CD4-positive, alpha-beta memory T cell (primary cell): ENCODE measurements around the gene CCDC68. TPM values are rescaled to one million over a fixed set of nuclear protein-coding genes. Genes with fewer than 3 reads are reported as not detected.

Source experiments
- CTCF ChIA-PET: fragments of 350-600 bp; sonication (Branson Sonifier 250); formaldehyde crosslinking; loops from one replicate; lab custom pipeline; 2021; ENCODE audit warnings: inconsistent platforms; ENCODE audit not compliant: partially characterized antibody; lab: Charles Lee
- POLR2A ChIA-PET: fragments of 350-600 bp; sonication (Branson Sonifier 250); formaldehyde crosslinking; loops from one replicate; lab custom pipeline; 2021; ENCODE audit not compliant: partially characterized antibody; lab: Charles Lee
- DNase-seq, 5 donors: peaks; one replicate each; pipeline versions ENCODE4 v3.0.0 to v3.0.0-alpha.2; 2020 to 2022; ENCODE audit warnings: mixed read lengths in 1 of 5
- H3K27ac ChIP-seq: one replicate; pipeline ENCODE4 v1.7.0; 2013; ENCODE audit warnings: low read depth, low read length
- H3K27me3 ChIP-seq: 2 replicates; pipeline ENCODE4 v1.7.0; 2013; ENCODE audit warnings: mild to moderate bottlenecking, low read length, moderate library complexity; ENCODE audit not compliant: insufficient read depth
- H3K36me3 ChIP-seq: 2 replicates; pipeline ENCODE4 v1.7.0; 2013; ENCODE audit warnings: mild to moderate bottlenecking, low read length, moderate library complexity; ENCODE audit not compliant: insufficient read depth
- H3K4me1 ChIP-seq: 2 replicates; pipeline ENCODE4 v1.7.0; 2013; ENCODE audit warnings: mild to moderate bottlenecking, low read length, moderate library complexity; ENCODE audit not compliant: insufficient read depth
- H3K4me3 ChIP-seq, 2 donors: one replicate each; pipeline ENCODE4 v1.7.0; 2013; ENCODE audit warnings: low read length in 2 of 2, mild to moderate bottlenecking in 1 of 2
- H3K9me3 ChIP-seq, 2 donors: one replicate each; pipeline ENCODE4 v1.7.0; 2013; ENCODE audit warnings: low read length in 2 of 2, control low read depth in 1 of 2; ENCODE audit not compliant: control insufficient read depth in 1 of 2
- H3K27ac Mint-ChIP-seq, 7 donors: one replicate each; pipeline ENCODE4 v1.8.0; 2020 to 2021; ENCODE audit warnings: mixed read lengths in 7 of 7, mild to moderate bottlenecking in 6 of 7, inconsistent platforms in 3 of 7, moderate library complexity in 3 of 7
- H3K27me3 Mint-ChIP-seq, 2 donors: one replicate each; pipeline ENCODE4 v1.8.0; 2020 to 2021; ENCODE audit warnings: mixed read lengths in 2 of 2
- H3K36me3 Mint-ChIP-seq, 2 donors: one replicate each; pipeline ENCODE4 v1.8.0; 2020 to 2021; ENCODE audit warnings: mixed read lengths in 2 of 2, inconsistent platforms in 1 of 2, mild to moderate bottlenecking in 1 of 2
- H3K4me1 Mint-ChIP-seq, 4 donors: one replicate each; pipeline ENCODE4 v1.8.0; 2020 to 2021; ENCODE audit warnings: mixed read lengths in 4 of 4, mild to moderate bottlenecking in 1 of 4
- H3K4me3 Mint-ChIP-seq, 8 donors: one replicate each; pipeline ENCODE4 v1.8.0; 2020 to 2021; ENCODE audit warnings: mixed read lengths in 8 of 8, mild to moderate bottlenecking in 7 of 8, moderate library complexity in 6 of 8, inconsistent platforms in 3 of 8
- H3K9me3 Mint-ChIP-seq, 8 donors: one replicate each; pipeline ENCODE4 v1.8.0; 2020 to 2021; ENCODE audit warnings: mixed read lengths in 8 of 8, mild to moderate bottlenecking in 5 of 8, inconsistent platforms in 3 of 8, moderate library complexity in 1 of 8
- intact Hi-C: fragments of 100-400 bp; cut with micrococcal nuclease; formaldehyde crosslinking; loops from one replicate; pipeline ENCODE4 v1.15.1; 2023
- polyA plus RNA-seq, 2 donors: library from polyadenylated mRNA; unstranded; fragments of 300-500 nt; fragmentation: Illumina TruSeq; gene quantifications; one replicate each; pipeline ENCODE4 v1.2.3, GENCODE V29; 2021
- total RNA-seq, 2 experiments: library from RNA; stranded (reverse); gene quantifications; one replicate each; pipeline ENCODE4 v1.2.3, GENCODE V29; 2021

CCDC68 gene
- total and polyA plus RNA-seq, 4 experiments from 2014 or later, result 0.33 TPM; not detected in 3

GRCh38 chr18:54949588-54949987 lies 9.7 kb downstream of the CCDC68 start:
- no peaks in the 10 kb centered on the region for H3K36me3 ChIP-seq
- H3K36me3 Mint-ChIP-seq, result no peaks in the 10 kb centered on the region
- no peak for DNase-seq
- H3K4me1 Mint-ChIP-seq, result peaks cover 14 to 20% (median 17%) of the 10 kb centered on the region in 4 donors
- H3K27ac Mint-ChIP-seq, result peak overlapping the region in 1 of 7 donors; percentile 31
- CTCF ChIA-PET, result interaction anchor here (0.9 to 2.4 kb wide), 3 partner anchors 28 to 278 kb away, joined by 5 to 6 read pairs (median 6); no protein-coding TSS in a partner anchor
- POLR2A ChIA-PET, result no interaction called here
- peaks cover 0 to 11% of the 10 kb centered on the region in 2 donors for H3K27me3 Mint-ChIP-seq
- no peak overlapping the region for H3K4me3 ChIP-seq
- no peaks in the 10 kb centered on the region for H3K27me3 ChIP-seq
- H3K9me3 ChIP-seq, result no peaks in the 10 kb centered on the region
- intact Hi-C loops, result no loop called here
- H3K4me1 ChIP-seq, result peaks cover 16% of the 10 kb centered on the region
- H3K27ac ChIP-seq, result no peak overlapping the region
- H3K4me3 Mint-ChIP-seq, result no peak overlapping the region
- H3K9me3 Mint-ChIP-seq, result peaks cover 0 to 1% (median 0%) of the 10 kb centered on the region in 8 donors

GRCh38 chr18:54948350-54948837 lies 10.9 kb downstream of the CCDC68 start:
- H3K4me1 ChIP-seq, result peaks cover 16% of the 10 kb centered on the region
- peaks cover 14 to 20% (median 17%) of the 10 kb centered on the region in 4 donors for H3K4me1 Mint-ChIP-seq
- no peak overlapping the region for H3K4me3 ChIP-seq
- H3K27me3 Mint-ChIP-seq, result peaks cover 0 to 9% of the 10 kb centered on the region in 2 donors
- intact Hi-C loops, result no loop called here
- POLR2A ChIA-PET, result no interaction called here
- CTCF ChIA-PET, result interaction anchor here (0.9 kb wide), 1 partner anchor 27 kb away, joined by 5 read pairs; no protein-coding TSS in a partner anchor
- H3K27ac ChIP-seq, result no peak overlapping the region
- no peak overlapping the region for H3K4me3 Mint-ChIP-seq
- H3K27ac Mint-ChIP-seq, result no peak overlapping the region
- H3K36me3 ChIP-seq, result no peaks in the 10 kb centered on the region
- H3K9me3 Mint-ChIP-seq, result peaks cover 0 to 1% (median 0%) of the 10 kb centered on the region in 8 donors
- DNase-seq, result no peak
- H3K9me3 ChIP-seq, result no peaks in the 10 kb centered on the region
- H3K27me3 ChIP-seq, result no peaks in the 10 kb centered on the region
- no peaks in the 10 kb centered on the region for H3K36me3 Mint-ChIP-seq

- no peaks in the 10 kb centered on the region for H3K36me3 Mint-ChIP-seq
- peaks cover 0 to 9% of the 10 kb centered on the region in 2 donors for H3K27me3 Mint-ChIP-seq
- H3K4me1 Mint-ChIP-seq, result peaks cover 14 to 20% (median 17%) of the 10 kb centered on the region in 4 donors
- Histone ChIP-seq H3K27me3 (no peaks in the 10 kb centered on the region), H3K4me1 (peaks cover 16% of the 10 kb centered on the region), H3K27ac (no peak overlapping the region), H3K9me3 (no peaks in the 10 kb centered on the region), H3K4me3 (no peak overlapping the region), H3K36me3 (no peaks in the 10 kb centered on the region)
- POLR2A ChIA-PET, result no interaction called here
- no peak for DNase-seq
- H3K4me3 Mint-ChIP-seq, result peak overlapping the region in 4 of 8 donors; percentile 9 to 94 (median 88)
- H3K9me3 Mint-ChIP-seq, result peaks cover 0 to 1% (median 0%) of the 10 kb centered on the region in 8 donors
- peak overlapping the region in 5 of 7 donors; percentile 32 to 96 (median 91) for H3K27ac Mint-ChIP-seq
- intact Hi-C loops, result no loop called here
- CTCF ChIA-PET, result no interaction called here
Observed at GRCh38 chr18:54947091-54947490, 12.2 kb downstream of the CCDC68 start.

- CTCF ChIA-PET, result no interaction called here
- peak overlapping the region; percentile 34 to 65 for H3K4me3 ChIP-seq
- intact Hi-C loops, result no loop called here
Observed at GRCh38 chr18:54946149-54946581, 13.1 kb downstream of the CCDC68 start.

DNA sequence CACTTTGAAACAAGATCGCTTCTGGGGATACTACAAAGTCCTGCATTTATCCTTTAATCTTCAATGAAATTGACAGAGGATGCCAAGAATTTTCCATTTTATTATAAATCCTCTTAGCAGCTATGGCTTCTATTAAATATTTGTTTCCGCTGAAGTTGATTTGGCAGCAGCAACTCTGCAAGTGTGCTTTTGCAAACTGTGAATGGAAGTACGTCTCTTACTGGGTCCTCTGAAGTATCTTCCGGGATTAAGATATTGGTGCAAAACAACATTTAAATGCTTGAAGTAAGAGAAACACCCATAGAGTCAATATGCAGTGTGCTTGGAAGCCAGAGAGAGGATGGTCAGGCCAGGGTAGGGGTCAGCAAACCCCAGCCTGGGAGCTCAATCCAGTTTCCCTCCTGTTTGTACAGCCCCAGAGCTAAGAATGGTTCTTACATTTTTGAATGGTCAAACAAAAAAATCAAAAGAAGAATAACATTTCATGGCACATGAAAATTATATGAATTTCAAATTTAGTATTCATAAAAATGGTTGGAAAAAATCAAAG lies 13.6 kb downstream of the CCDC68 start:
- no peaks in the 10 kb centered on the region for H3K27me3 ChIP-seq
- no peak for DNase-seq
- no peaks in the 10 kb centered on the region for H3K36me3 Mint-ChIP-seq
- H3K36me3 ChIP-seq, result no peaks in the 10 kb centered on the region
- peaks cover 14 to 20% (median 17%) of the 10 kb centered on the region in 4 donors for H3K4me1 Mint-ChIP-seq
- H3K9me3 ChIP-seq, result no peaks in the 10 kb centered on the region
- peak overlapping the region; percentile 49 to 99 (median 93) for H3K27ac Mint-ChIP-seq
- peak overlapping the region in 1 of 2 donors; percentile 65 for H3K4me3 ChIP-seq
- intact Hi-C loops, result no loop called here
- H3K4me1 ChIP-seq, result peaks cover 16% of the 10 kb centered on the region
- ChIA-PET CTCF (interaction anchor here (1.0 kb wide), 1 partner anchor 17 kb away, joined by 3 read pairs; no protein-coding TSS in a partner anchor), POLR2A (no interaction called here)
- peak overlapping the region; percentile 84 to 95 (median 92) for H3K4me3 Mint-ChIP-seq
- H3K9me3 Mint-ChIP-seq, result peaks cover 0 to 1% (median 0%) of the 10 kb centered on the region in 8 donors
- H3K27ac ChIP-seq, result no peak overlapping the region
- peaks cover 0 to 3% of the 10 kb centered on the region in 2 donors for H3K27me3 Mint-ChIP-seq

More at GRCh38 chr18:54946149-54946581, 13.1 kb downstream of the CCDC68 start:
- peak overlapping the region; percentile 49 to 99 (median 93) for H3K27ac Mint-ChIP-seq
- no peaks in the 10 kb centered on the region for H3K27me3 ChIP-seq
- no peaks in the 10 kb centered on the region for H3K9me3 ChIP-seq
- H3K4me1 Mint-ChIP-seq, result peaks cover 14 to 20% (median 17%) of the 10 kb centered on the region in 4 donors
- H3K36me3 Mint-ChIP-seq, result no peaks in the 10 kb centered on the region
- POLR2A ChIA-PET, result no interaction called here
- H3K9me3 Mint-ChIP-seq, result peaks cover 0 to 1% (median 0%) of the 10 kb centered on the region in 8 donors
- peak; percentile 28 to 40 (median 35) for DNase-seq
- H3K27me3 Mint-ChIP-seq, result peaks cover 0 to 4% of the 10 kb centered on the region in 2 donors
- peaks cover 16% of the 10 kb centered on the region for H3K4me1 ChIP-seq
- H3K4me3 Mint-ChIP-seq, result peak overlapping the region; percentile 84 to 95 (median 92)
- peak overlapping the region; percentile 47 for H3K27ac ChIP-seq
- no peaks in the 10 kb centered on the region for H3K36me3 ChIP-seq

GRCh38 chr18:54942569-54942968 lies 16.7 kb downstream of the CCDC68 start:
- Mint-ChIP-seq H3K9me3 (no peaks in the 10 kb centered on the region), H3K27ac (no peak overlapping the region)

DNA sequence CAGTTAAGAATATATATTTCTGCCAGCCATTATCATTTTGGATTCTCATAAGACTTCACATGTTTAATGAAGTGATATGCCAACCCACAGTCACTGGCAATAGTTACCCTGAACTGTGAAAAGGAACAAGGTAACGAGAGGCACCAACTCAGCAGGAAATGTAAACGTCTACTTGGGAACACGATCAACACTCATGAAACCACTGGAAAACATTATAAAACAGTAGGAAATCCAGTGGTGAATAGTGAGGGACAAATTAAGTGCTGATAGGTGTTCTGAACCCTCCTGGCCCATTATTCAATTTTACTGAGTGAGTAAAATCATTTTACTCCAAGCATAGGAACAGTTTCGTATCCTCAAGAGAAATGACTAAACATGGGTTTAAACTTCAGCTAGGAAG lies 17.1 kb downstream of the CCDC68 start:
- ChIA-PET CTCF (no interaction called here), POLR2A (no interaction called here)
- H3K4me3 Mint-ChIP-seq, result no peak overlapping the region
- H3K4me1 ChIP-seq, result peaks cover 15% of the 10 kb centered on the region
- no peak overlapping the region for H3K27ac Mint-ChIP-seq
- no peak overlapping the region for H3K27ac ChIP-seq
- DNase-seq, result no peak
- intact Hi-C loops, result no loop called here
- H3K4me1 Mint-ChIP-seq, result peaks cover 11 to 20% (median 14%) of the 10 kb centered on the region in 4 donors
- no peaks in the 10 kb centered on the region for H3K9me3 Mint-ChIP-seq
- no peaks in the 10 kb centered on the region for H3K36me3 ChIP-seq
- H3K9me3 ChIP-seq, result no peaks in the 10 kb centered on the region
- H3K36me3 Mint-ChIP-seq, result no peaks in the 10 kb centered on the region
- no peaks in the 10 kb centered on the region for H3K27me3 ChIP-seq
- H3K27me3 Mint-ChIP-seq, result no peaks in the 10 kb centered on the region
- H3K4me3 ChIP-seq, result no peak overlapping the region

More at GRCh38 chr18:54942569-54942968, 16.7 kb downstream of the CCDC68 start:
- H3K36me3 Mint-ChIP-seq, result no peaks in the 10 kb centered on the region
- peaks cover 11 to 20% (median 14%) of the 10 kb centered on the region in 4 donors for H3K4me1 Mint-ChIP-seq
- H3K9me3 ChIP-seq, result no peaks in the 10 kb centered on the region
- POLR2A ChIA-PET, result no interaction called here
- H3K27me3 Mint-ChIP-seq, result no peaks in the 10 kb centered on the region
- no peak overlapping the region for H3K4me3 ChIP-seq
- no peak overlapping the region for H3K4me3 Mint-ChIP-seq
- no peaks in the 10 kb centered on the region for H3K36me3 ChIP-seq
- H3K27me3 ChIP-seq, result no peaks in the 10 kb centered on the region
- intact Hi-C loops, result no loop called here
- peaks cover 16% of the 10 kb centered on the region for H3K4me1 ChIP-seq
- no peak overlapping the region for H3K27ac ChIP-seq
- DNase-seq, result no peak
- CTCF ChIA-PET, result no interaction called here
